HepG2 (cell line): ENCODE measurements around the gene PPP1R3C. TPM values are rescaled to one million over a fixed set of nuclear protein-coding genes. Genes with fewer than 3 reads are reported as not detected.

Experiments
- ATAC-seq: fragments of 200-7000 bp; cut with Tn5 transposase; 3 replicates; pipeline ENCODE4 v1.9.1; 2020; ENCODE audit warnings: mild to moderate bottlenecking, moderate library complexity
- BruUV-seq: library from RNA; stranded (reverse); fragments of 400-500 nt; replicated peaks from 2 replicates; lab custom pipeline; 2021; lab: Mats Ljungman, UMichigan
- CTCF ChIA-PET: fragments of 300-600 bp; formaldehyde crosslinking; extraction: SDS; loops from one replicate; lab custom pipeline; 2021; ENCODE audit warnings: low total read pairs, inconsistent platforms, low intra/inter-chr PET ratio; lab: Yijun Ruan, JAX
- POLR2A ChIA-PET: fragments of 350-600 bp; sonication (Branson Sonifier 250); formaldehyde crosslinking; loops from one replicate; lab custom pipeline; 2020; ENCODE audit warnings: antibody characterized with exemption, inconsistent platforms; lab: Yijun Ruan, JAX
- DNase-seq: peaks from one replicate; pipeline ENCODE4 v3.0.0-alpha.2; 2015; ENCODE audit warnings: low spot score
- FAIRE-seq: peaks from 3 replicates; lab custom pipeline; 2011; peaks lifted over from hg19 to GRCh38; lab: Jason Lieb, UNC
- H2AFZ ChIP-seq: one replicate; pipeline ENCODE4 v1.6.1; 2011; ENCODE audit warnings: low read length, inconsistent platforms
- H3K27ac ChIP-seq: fragments of 300-600 bp; 3 replicates; pipeline ENCODE4 v1.8.0; 2011; ENCODE audit warnings: mixed run types, mild to moderate bottlenecking, mixed read lengths, low read length, inconsistent platforms; ENCODE audit not compliant: insufficient read depth; ENCODE audit errors: extremely low read length
- H3K27me3 ChIP-seq, 2 experiments: fragments of 200-600 bp in 1 of 2; 2 replicates in 1 of 2; 3 replicates in 1 of 2; pipeline versions ENCODE4 v1.6.0 to v1.8.0; 2011; ENCODE audit warnings: low read length in 2 of 2, mild to moderate bottlenecking in 2 of 2, moderate library complexity in 2 of 2, inconsistent platforms in 1 of 2; ENCODE audit not compliant: insufficient read depth in 2 of 2, control insufficient read depth in 1 of 2
- H3K36me3 ChIP-seq, 2 experiments: fragments of 200-600 bp in 1 of 2; replicated peaks in 1 of 2; 2 replicates in 1 of 2; 3 replicates in 1 of 2; pipeline versions ENCODE4 v1.5.1 to v1.8.0; 2011; ENCODE audit warnings: low read length in 2 of 2, inconsistent platforms in 1 of 2; ENCODE audit not compliant: insufficient read depth in 2 of 2, control insufficient read depth in 1 of 2
- H3K4me1 ChIP-seq: 2 replicates; pipeline ENCODE4 v1.5.1; 2012; ENCODE audit warnings: low read length, inconsistent platforms; ENCODE audit not compliant: insufficient read depth
- H3K4me2 ChIP-seq: 2 replicates; pipeline ENCODE4 v1.6.0; 2011; ENCODE audit warnings: low read depth, low read length, inconsistent platforms
- H3K4me3 ChIP-seq, 3 experiments: fragments of 200-600 bp in 1 of 3; sonication (generic), shearing (Covaris generic) in 1 of 3; replicated peaks in 1 of 3; 2 replicates each; pipeline ENCODE4 v1.5.1; 2011 to 2016; ENCODE audit warnings: low read length in 3 of 3, inconsistent platforms in 2 of 3, low read depth in 2 of 3, mild to moderate bottlenecking in 2 of 3, control low read depth in 1 of 3, mixed read lengths in 1 of 3; ENCODE audit not compliant: insufficient read depth in 1 of 3
- H3K79me2 ChIP-seq: one replicate; pipeline ENCODE4 v1.6.1; 2011; ENCODE audit warnings: low read length, inconsistent platforms; ENCODE audit not compliant: insufficient read depth
- H3K9ac ChIP-seq: 2 replicates; pipeline ENCODE4 v1.6.0; 2011; ENCODE audit warnings: mild to moderate bottlenecking, low read depth, low read length, inconsistent platforms; ENCODE audit not compliant: insufficient read depth
- H3K9me3 ChIP-seq: 2 replicates; pipeline ENCODE4 v1.5.1; 2012; ENCODE audit warnings: mild to moderate bottlenecking, low read length
- H4K20me1 ChIP-seq: 2 replicates; pipeline ENCODE4 v1.6.0; 2011; ENCODE audit warnings: inconsistent platforms, mild to moderate bottlenecking, low read length, moderate library complexity; ENCODE audit not compliant: insufficient read depth
- GATA4 ChIP-seq: sonication (generic); IDR thresholded peaks from 2 replicates; pipeline ENCODE4 v1.6.1; 2016; ENCODE audit warnings: antibody characterized with exemption, low read depth, borderline replicate concordance
- KDM5B ChIP-seq: sonication (generic); formaldehyde crosslinking; IDR thresholded peaks from 2 replicates; pipeline ENCODE4 v1.4.0; 2020; ENCODE audit warnings: missing genetic modification reagents, mild to moderate bottlenecking, borderline replicate concordance
- MED8 ChIP-seq: sonication (generic); formaldehyde crosslinking; IDR thresholded peaks from 2 replicates; pipeline ENCODE4 v1.8.1; 2023; ENCODE audit warnings: mild to moderate bottlenecking, missing genetic modification reagents; ENCODE audit not compliant: insufficient replicate concordance
- MEF2D ChIP-seq: sonication (generic); formaldehyde crosslinking; IDR thresholded peaks from 2 replicates; pipeline ENCODE4 v1.5.1; 2020; ENCODE audit warnings: mild to moderate bottlenecking, missing genetic modification reagents
- TAF15 ChIP-seq: fragments of 200-400 bp; formaldehyde crosslinking; IDR thresholded peaks from one replicate; pipeline ENCODE4 v1.6.1; 2018; ENCODE audit warnings: mild to moderate bottlenecking, low read depth, low read length; ENCODE audit not compliant: poor library complexity, severe bottlenecking
- TMF1 ChIP-seq: sonication (generic); formaldehyde crosslinking; IDR thresholded peaks from 2 replicates; pipeline ENCODE4 v1.8.1; 2022; ENCODE audit warnings: low read depth, missing genetic modification reagents
- ZBTB20 ChIP-seq: sonication (generic); formaldehyde crosslinking; IDR thresholded peaks from 2 replicates; pipeline ENCODE4 v1.8.1; 2023; ENCODE audit warnings: missing genetic modification reagents, low read depth, mild to moderate bottlenecking, borderline replicate concordance
- ZNF329 ChIP-seq: sonication (generic); formaldehyde crosslinking; IDR thresholded peaks from 2 replicates; pipeline ENCODE4 v1.9.0; 2021; ENCODE audit warnings: low read depth, mild to moderate bottlenecking, missing genetic modification reagents
- ZNF460 ChIP-seq: sonication (generic); formaldehyde crosslinking; IDR thresholded peaks from 2 replicates; pipeline ENCODE4 v1.5.1; 2020; ENCODE audit warnings: missing genetic modification reagents, mild to moderate bottlenecking, borderline replicate concordance
- ZNF766 ChIP-seq: sonication (generic); formaldehyde crosslinking; IDR thresholded peaks from 2 replicates; pipeline ENCODE4 v1.5.0; 2020; ENCODE audit warnings: missing genetic modification reagents, borderline replicate concordance
- ZNF816 ChIP-seq: sonication (generic); formaldehyde crosslinking; IDR thresholded peaks from 2 replicates; pipeline ENCODE4 v1.8.0; 2022; ENCODE audit warnings: missing genetic modification reagents, mild to moderate bottlenecking, borderline replicate concordance
- ZSCAN31 ChIP-seq: sonication (generic); formaldehyde crosslinking; IDR thresholded peaks from 2 replicates; pipeline ENCODE4 v1.5.0; 2020; ENCODE audit warnings: low read depth, mild to moderate bottlenecking, missing genetic modification reagents
- WGBS: methylation state at CpG from one replicate; pipeline ENCODE4 v1.1.6; 2017; ENCODE audit warnings: low lambda C conversion rate; 5-methylcytosine and 5-hydroxymethylcytosine counted together
- in situ Hi-C: cut with HindIII; loops from 2 replicates; pipeline ENCODE4 v1.10.0; 2017; ENCODE audit warnings: low pct_unique_long_range_greater_than_20kb; ENCODE audit not compliant: extremely low pct_ligation_motif_present
- intact Hi-C: fragments of 100-400 bp; cut with micrococcal nuclease; formaldehyde crosslinking; loops from one replicate; pipeline ENCODE4 v1.10.0; 2022; ENCODE audit not compliant: unreplicated experiment
- polyA plus RNA-seq, 8 experiments: library from polyadenylated mRNA; depleted of rRNA in 3 of 8; stranded (reverse) in 7 of 8; unstranded in 1 of 8; fragments of >200 nt; fragmentation: Illumina TruSeq in 4 of 8; extraction: Trizol in 4 of 8; gene quantifications; 2 replicates each; pipeline versions ENCODE4 v1.2.1 to v1.2.3, GENCODE V29; 2011 to 2016; ENCODE audit warnings: low read depth in 4 of 8, missing spikeins in 1 of 8, mixed read lengths in 1 of 8; ENCODE audit not compliant: insufficient read depth in 1 of 8
- total RNA-seq, 5 experiments: library from RNA; depleted of rRNA; stranded (reverse); fragments of >200 nt; fragmentation: Illumina TruSeq; extraction: Trizol; gene quantifications; 2 replicates each; pipeline ENCODE4 v1.2.3, GENCODE V29; 2016; ENCODE audit warnings: low read depth in 1 of 5
- TF ChIP-seq, protein P1 (sequence below): sonication (generic); formaldehyde crosslinking; IDR thresholded peaks from 2 replicates; pipeline ENCODE4 v1.4.0; 2020; ENCODE audit warnings: missing genetic modification reagents
- TF ChIP-seq, protein P2 (sequence below): sonication (generic); formaldehyde crosslinking; IDR thresholded peaks from 2 replicates; pipeline ENCODE4; 2020; ENCODE audit warnings: missing genetic modification reagents, mild to moderate bottlenecking, borderline replicate concordance
- TF ChIP-seq, protein P3 (sequence below): sonication (generic); formaldehyde crosslinking; IDR thresholded peaks from 2 replicates; pipeline ENCODE4 v1.8.0; 2022; ENCODE audit warnings: mild to moderate bottlenecking, missing genetic modification reagents, borderline replicate concordance

Gene PPP1R3C
- total and polyA plus RNA-seq, 2 of the 13 experiments (the other 11 are each of a cell fraction or from before 2014, with no cell fraction given) = 13.3 to 14.8 TPM

DNA sequence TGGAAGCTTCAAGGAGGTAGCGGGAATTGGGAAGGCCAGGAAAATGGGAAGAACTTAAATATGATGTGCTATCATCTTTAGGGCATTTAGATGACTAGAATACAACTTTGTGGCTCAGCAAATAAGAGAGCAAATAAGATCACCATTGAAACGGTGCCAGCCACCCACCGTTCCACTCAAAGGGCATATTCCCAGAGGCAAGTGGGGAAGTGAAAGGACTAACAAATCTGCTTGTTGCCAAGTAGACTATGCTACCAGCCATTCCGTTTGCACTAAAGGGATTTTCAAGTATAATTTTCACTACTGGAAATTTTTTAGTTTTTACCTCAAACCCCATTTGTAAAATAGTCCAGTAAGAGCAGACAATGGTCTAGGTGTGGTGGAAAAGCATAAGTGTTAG is 4.0 kb upstream of the PPP1R3C start:
- WGBS = 44% methylated on average over 4 of the region's 4 CpGs
- TF ChIP-seq, protein P1, sequence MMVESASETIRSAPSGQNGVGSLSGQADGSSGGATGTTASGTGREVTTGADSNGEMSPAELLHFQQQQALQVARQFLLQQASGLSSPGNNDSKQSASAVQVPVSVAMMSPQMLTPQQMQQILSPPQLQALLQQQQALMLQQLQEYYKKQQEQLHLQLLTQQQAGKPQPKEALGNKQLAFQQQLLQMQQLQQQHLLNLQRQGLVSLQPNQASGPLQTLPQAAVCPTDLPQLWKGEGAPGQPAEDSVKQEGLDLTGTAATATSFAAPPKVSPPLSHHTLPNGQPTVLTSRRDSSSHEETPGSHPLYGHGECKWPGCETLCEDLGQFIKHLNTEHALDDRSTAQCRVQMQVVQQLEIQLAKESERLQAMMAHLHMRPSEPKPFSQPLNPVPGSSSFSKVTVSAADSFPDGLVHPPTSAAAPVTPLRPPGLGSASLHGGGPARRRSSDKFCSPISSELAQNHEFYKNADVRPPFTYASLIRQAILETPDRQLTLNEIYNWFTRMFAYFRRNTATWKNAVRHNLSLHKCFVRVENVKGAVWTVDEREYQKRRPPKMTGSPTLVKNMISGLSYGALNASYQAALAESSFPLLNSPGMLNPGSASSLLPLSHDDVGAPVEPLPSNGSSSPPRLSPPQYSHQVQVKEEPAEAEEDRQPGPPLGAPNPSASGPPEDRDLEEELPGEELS (CRISPR knock-in tag) = no peak
- TF ChIP-seq ZBTB20 (CRISPR knock-in tag) (no peak), ZNF329 (CRISPR knock-in tag) (no peak), TAF15 (no peak), ZSCAN31 (CRISPR knock-in tag) (no peak), MED8 (CRISPR knock-in tag) (no peak), GATA4 (no peak), ZNF460 (no peak), MEF2D (CRISPR knock-in tag) (no peak), ZNF816 (CRISPR knock-in tag) (no peak), TMF1 (CRISPR knock-in tag) (no peak), ZNF766 (CRISPR knock-in tag) (no peak), KDM5B (no peak)
- TF ChIP-seq, protein P2, sequence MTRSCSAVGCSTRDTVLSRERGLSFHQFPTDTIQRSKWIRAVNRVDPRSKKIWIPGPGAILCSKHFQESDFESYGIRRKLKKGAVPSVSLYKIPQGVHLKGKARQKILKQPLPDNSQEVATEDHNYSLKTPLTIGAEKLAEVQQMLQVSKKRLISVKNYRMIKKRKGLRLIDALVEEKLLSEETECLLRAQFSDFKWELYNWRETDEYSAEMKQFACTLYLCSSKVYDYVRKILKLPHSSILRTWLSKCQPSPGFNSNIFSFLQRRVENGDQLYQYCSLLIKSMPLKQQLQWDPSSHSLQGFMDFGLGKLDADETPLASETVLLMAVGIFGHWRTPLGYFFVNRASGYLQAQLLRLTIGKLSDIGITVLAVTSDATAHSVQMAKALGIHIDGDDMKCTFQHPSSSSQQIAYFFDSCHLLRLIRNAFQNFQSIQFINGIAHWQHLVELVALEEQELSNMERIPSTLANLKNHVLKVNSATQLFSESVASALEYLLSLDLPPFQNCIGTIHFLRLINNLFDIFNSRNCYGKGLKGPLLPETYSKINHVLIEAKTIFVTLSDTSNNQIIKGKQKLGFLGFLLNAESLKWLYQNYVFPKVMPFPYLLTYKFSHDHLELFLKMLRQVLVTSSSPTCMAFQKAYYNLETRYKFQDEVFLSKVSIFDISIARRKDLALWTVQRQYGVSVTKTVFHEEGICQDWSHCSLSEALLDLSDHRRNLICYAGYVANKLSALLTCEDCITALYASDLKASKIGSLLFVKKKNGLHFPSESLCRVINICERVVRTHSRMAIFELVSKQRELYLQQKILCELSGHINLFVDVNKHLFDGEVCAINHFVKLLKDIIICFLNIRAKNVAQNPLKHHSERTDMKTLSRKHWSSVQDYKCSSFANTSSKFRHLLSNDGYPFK = no peak
- TF ChIP-seq, protein P3, sequence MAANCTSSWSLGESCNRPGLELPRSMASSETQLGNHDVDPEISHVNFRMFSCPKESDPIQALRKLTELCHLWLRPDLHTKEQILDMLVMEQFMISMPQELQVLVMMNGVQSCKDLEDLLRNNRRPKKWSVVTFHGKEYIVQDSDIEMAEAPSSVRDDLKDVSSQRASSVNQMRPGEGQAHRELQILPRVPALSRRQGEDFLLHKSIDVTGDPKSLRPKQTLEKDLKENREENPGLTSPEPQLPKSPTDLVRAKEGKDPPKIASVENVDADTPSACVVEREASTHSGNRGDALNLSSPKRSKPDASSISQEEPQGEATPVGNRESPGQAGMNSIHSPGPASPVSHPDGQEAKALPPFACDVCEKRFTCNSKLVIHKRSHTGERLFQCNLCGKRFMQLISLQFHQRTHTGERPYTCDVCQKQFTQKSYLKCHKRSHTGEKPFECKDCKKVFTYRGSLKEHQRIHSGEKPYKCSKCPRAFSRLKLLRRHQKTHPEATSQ (CRISPR knock-in tag) = no peak
- Histone ChIP-seq H3K4me3 (no peak overlapping the region), H3K27me3 (no peaks in the 10 kb centered on the region), H3K27ac (no peak overlapping the region), H3K36me3 (no peaks in the 10 kb centered on the region), H3K9ac (no peak overlapping the region), H3K4me1 (peaks cover 30% of the 10 kb centered on the region), H3K79me2 (peaks cover 9% of the 10 kb centered on the region), H3K4me2 (no peak overlapping the region), H3K9me3 (no peaks in the 10 kb centered on the region), H2AFZ (no peak overlapping the region), H4K20me1 (no peaks in the 10 kb centered on the region)
- FAIRE-seq (no peak), ATAC-seq (no peak), DNase-seq (no peak)
- CTCF ChIA-PET = no interaction called here
- POLR2A ChIA-PET = no interaction called here
- BruUV-seq = no TSS peak
- intact Hi-C loops (no loop called here), in situ Hi-C loops (loop anchor here (25.0 kb wide), 1 partner anchor 250 kb away; no protein-coding TSS in a partner anchor)
